ENCODE measurements around the gene AFF3. TPM values are rescaled to one million over a fixed set of nuclear protein-coding genes. Genes with fewer than 3 reads are reported as not detected.

Gene AFF3
- total RNA-seq, 1 experiment from 2014 or later, result not detected

DNA sequence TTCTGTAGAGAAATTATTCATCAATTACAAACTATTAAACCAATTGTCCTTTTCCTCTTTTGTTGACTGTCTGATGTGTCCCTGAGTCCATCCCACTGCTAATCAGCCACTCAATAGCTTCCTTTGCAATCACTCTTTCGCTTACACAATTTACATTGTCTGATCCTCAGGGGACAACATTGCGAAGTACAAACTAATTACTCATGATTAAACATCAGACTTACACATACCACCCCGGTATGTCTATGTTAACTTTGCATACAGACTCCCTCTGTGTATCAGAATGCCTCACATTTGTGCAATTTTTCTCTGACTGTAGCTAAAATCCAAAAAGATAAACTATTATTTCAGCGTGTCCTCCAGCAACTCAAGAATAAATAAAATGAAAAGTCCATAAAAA lies 388.2 kb downstream of the AFF3 start:
- Mint-ChIP-seq H3K9me3 (ENCODE audit: low read depth, unreplicated experiment) (no peaks in the 10 kb centered on the region), H3K4me3 (ENCODE audit: low read depth, unreplicated experiment) (no peak overlapping the region), H3K36me3 (ENCODE audit: insufficient read depth, unreplicated experiment) (no peaks in the 10 kb centered on the region), H3K27ac (ENCODE audit: unreplicated experiment) (no peak overlapping the region), H3K27me3 (ENCODE audit: unreplicated experiment) (no peaks in the 10 kb centered on the region), H3K4me1 (ENCODE audit: low read depth, unreplicated experiment) (no peaks in the 10 kb centered on the region)
- intact Hi-C loops (cut with micrococcal nuclease; ENCODE audit: unreplicated experiment), result no loop called here
- no TSS peak for BruUV-seq (replicated peaks)
- CTCF ChIA-PET, result no interaction called here
- no peak for DNase-seq
- TF ChIP-seq, protein P1, sequence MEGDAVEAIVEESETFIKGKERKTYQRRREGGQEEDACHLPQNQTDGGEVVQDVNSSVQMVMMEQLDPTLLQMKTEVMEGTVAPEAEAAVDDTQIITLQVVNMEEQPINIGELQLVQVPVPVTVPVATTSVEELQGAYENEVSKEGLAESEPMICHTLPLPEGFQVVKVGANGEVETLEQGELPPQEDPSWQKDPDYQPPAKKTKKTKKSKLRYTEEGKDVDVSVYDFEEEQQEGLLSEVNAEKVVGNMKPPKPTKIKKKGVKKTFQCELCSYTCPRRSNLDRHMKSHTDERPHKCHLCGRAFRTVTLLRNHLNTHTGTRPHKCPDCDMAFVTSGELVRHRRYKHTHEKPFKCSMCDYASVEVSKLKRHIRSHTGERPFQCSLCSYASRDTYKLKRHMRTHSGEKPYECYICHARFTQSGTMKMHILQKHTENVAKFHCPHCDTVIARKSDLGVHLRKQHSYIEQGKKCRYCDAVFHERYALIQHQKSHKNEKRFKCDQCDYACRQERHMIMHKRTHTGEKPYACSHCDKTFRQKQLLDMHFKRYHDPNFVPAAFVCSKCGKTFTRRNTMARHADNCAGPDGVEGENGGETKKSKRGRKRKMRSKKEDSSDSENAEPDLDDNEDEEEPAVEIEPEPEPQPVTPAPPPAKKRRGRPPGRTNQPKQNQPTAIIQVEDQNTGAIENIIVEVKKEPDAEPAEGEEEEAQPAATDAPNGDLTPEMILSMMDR (IDR thresholded peaks at IDR 0.05; ENCODE audit: unreplicated experiment), result no peak

DNA sequence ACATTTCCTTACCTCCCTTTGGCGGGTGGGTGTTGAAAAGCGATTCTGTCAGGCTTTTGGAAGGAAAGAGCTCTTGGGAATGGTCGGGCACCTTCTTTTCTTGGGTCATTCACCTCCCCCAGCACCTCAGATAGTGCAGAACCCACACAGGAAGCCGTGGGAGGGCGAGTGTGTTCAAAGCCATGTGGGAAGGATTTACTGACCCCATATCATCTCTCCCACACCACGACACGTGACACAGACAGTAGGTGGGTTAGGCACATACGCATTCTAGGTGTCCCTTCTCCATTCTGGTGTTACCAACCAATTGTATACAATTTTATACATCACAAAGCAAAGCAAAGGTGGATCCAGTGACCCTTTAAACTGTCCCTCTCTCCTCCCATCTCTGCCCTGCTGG lies 388.9 kb downstream of the AFF3 start:
- Mint-ChIP-seq H3K27ac (ENCODE audit: unreplicated experiment) (no peak overlapping the region), H3K4me3 (ENCODE audit: low read depth, unreplicated experiment) (no peak overlapping the region), H3K4me1 (ENCODE audit: low read depth, unreplicated experiment) (peaks cover 2% of the 10 kb centered on the region), H3K36me3 (ENCODE audit: insufficient read depth, unreplicated experiment) (no peaks in the 10 kb centered on the region), H3K9me3 (ENCODE audit: low read depth, unreplicated experiment) (no peaks in the 10 kb centered on the region), H3K27me3 (ENCODE audit: unreplicated experiment) (no peaks in the 10 kb centered on the region)
- TF ChIP-seq, protein P1 (IDR thresholded peaks at IDR 0.05; ENCODE audit: unreplicated experiment), result no peak
- intact Hi-C loops (cut with micrococcal nuclease; ENCODE audit: unreplicated experiment), result no loop called here
- DNase-seq, result no peak
- CTCF ChIA-PET, result no interaction called here
- BruUV-seq (replicated peaks), result no TSS peak

DNA sequence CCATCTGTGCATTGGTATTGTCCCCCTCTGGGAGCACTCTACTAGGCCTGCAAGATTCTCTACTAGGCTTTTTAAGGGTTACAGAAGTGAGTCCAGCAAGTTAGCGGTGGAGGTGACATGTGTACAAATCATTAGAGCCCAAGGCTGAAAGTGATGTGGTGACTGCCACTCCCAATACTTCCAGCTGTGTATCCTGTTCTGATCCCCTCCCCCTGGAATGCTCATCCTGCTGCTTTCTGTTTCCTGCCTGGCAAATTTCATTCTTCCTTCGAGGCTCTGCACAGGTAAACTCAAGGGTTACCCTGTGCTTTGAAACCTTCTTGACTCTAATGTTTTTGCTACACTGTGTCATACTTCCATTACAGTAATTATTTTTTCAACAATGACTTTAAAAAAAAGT lies 394.0 kb downstream of the AFF3 start:
- intact Hi-C loops (cut with micrococcal nuclease; ENCODE audit: unreplicated experiment), result no loop called here
- H3K36me3 Mint-ChIP-seq (ENCODE audit: insufficient read depth, unreplicated experiment), result no peaks in the 10 kb centered on the region
- BruUV-seq (replicated peaks), result no TSS peak
- no peaks in the 10 kb centered on the region for H3K9me3 Mint-ChIP-seq (ENCODE audit: low read depth, unreplicated experiment)
- H3K27me3 Mint-ChIP-seq (ENCODE audit: unreplicated experiment), result peaks cover 4% of the 10 kb centered on the region
- TF ChIP-seq, protein P1 (IDR thresholded peaks at IDR 0.05; ENCODE audit: unreplicated experiment), result no peak
- DNase-seq, result no peak
- H3K4me3 Mint-ChIP-seq (ENCODE audit: low read depth, unreplicated experiment), result no peak overlapping the region
- H3K27ac Mint-ChIP-seq (ENCODE audit: unreplicated experiment), result no peak overlapping the region
- H3K4me1 Mint-ChIP-seq (ENCODE audit: low read depth, unreplicated experiment), result peaks cover 6% of the 10 kb centered on the region
- CTCF ChIA-PET, result no interaction called here

DNA sequence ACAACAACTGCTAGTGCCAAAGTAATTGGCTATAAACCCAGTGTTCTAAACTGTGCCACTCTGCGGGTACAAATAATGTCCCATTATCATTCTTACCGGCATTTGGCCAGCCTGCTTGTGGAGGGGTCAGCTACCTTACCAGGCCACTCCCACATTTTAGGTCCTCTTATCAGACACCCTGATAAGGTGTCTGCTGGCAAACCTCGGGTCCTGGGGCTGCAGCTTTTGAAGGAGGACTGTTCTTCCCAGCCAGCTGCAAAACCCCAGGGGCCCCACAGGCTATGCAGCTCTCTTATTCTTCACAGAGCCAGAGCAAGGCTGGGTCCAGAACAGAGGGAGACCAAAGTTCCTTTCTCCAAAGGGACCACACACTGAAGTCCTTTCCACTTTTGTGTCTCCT lies 394.5 kb downstream of the AFF3 start:
- TF ChIP-seq, protein P1 (IDR thresholded peaks at IDR 0.05; ENCODE audit: unreplicated experiment), result no peak
- Mint-ChIP-seq H3K4me1 (ENCODE audit: low read depth, unreplicated experiment) (peaks cover 6% of the 10 kb centered on the region), H3K27me3 (ENCODE audit: unreplicated experiment) (peaks cover 9% of the 10 kb centered on the region), H3K9me3 (ENCODE audit: low read depth, unreplicated experiment) (peaks cover 3% of the 10 kb centered on the region), H3K27ac (ENCODE audit: unreplicated experiment) (no peak overlapping the region), H3K36me3 (ENCODE audit: insufficient read depth, unreplicated experiment) (no peaks in the 10 kb centered on the region), H3K4me3 (ENCODE audit: low read depth, unreplicated experiment) (no peak overlapping the region)
- DNase-seq, result no peak
- intact Hi-C loops (cut with micrococcal nuclease; ENCODE audit: unreplicated experiment), result no loop called here
- CTCF ChIA-PET, result no interaction called here
- no TSS peak for BruUV-seq (replicated peaks)

DNA sequence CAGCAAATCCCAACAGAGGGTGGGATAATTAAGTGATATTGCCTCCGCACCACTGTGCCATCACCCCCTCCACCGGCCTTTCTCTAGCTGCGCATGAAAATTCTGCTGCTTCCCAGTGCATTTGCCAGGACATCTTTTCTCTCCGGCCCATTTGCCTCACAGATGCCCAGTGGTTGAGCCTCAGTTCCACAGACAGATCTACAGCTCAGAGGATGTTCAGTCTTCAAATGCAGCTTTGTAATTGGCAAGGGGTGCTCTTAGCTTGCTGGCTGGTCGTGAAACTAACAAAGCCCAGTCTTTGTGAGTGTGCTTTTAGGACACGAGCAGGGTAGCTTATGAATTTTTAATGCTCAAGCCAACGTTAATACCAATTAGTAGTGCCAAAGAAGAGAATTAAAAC lies 399.2 kb downstream of the AFF3 start:
- TF ChIP-seq, protein P1 (IDR thresholded peaks at IDR 0.05; ENCODE audit: unreplicated experiment), result no peak
- DNase-seq, result no peak
- BruUV-seq (replicated peaks), result no TSS peak
- Mint-ChIP-seq H3K36me3 (ENCODE audit: insufficient read depth, unreplicated experiment) (no peaks in the 10 kb centered on the region), H3K4me1 (ENCODE audit: low read depth, unreplicated experiment) (peaks cover 1% of the 10 kb centered on the region), H3K9me3 (ENCODE audit: low read depth, unreplicated experiment) (peaks cover 5% of the 10 kb centered on the region), H3K4me3 (ENCODE audit: low read depth, unreplicated experiment) (no peak overlapping the region), H3K27me3 (ENCODE audit: unreplicated experiment) (peaks cover 23% of the 10 kb centered on the region), H3K27ac (ENCODE audit: unreplicated experiment) (no peak overlapping the region)
- CTCF ChIA-PET, result no interaction called here
- intact Hi-C loops (cut with micrococcal nuclease; ENCODE audit: unreplicated experiment), result no loop called here

Data from Calu3 (cell line).